DND-41 (cell line): ENCODE results near the gene GRPEL1.

Experiments
- ATAC-seq: fragments of 200-7000 bp; cut with Tn5 transposase; 3 replicates; pipeline ENCODE4 v1.9.1; 2021; ENCODE audit warnings: low read depth; ENCODE audit not compliant: insufficient read depth
- DNase-seq: peaks from one replicate; pipeline ENCODE4 v3.0.0-alpha.2; 2020
- H2AFZ ChIP-seq: 2 replicates; pipeline ENCODE4 v1.6.0; 2012; ENCODE audit warnings: low read depth, low read length
- H3K27ac ChIP-seq: 2 replicates; pipeline ENCODE4 v1.5.1; 2012; ENCODE audit warnings: low read length, inconsistent platforms
- H3K27me3 ChIP-seq: fragments of 200-600 bp; sonication (generic); 2 replicates; pipeline ENCODE4 v1.6.0; 2012; ENCODE audit warnings: low read length, mild to moderate bottlenecking, inconsistent platforms; ENCODE audit not compliant: insufficient read depth, poor library complexity
- H3K36me3 ChIP-seq: 2 replicates; pipeline ENCODE4 v1.5.1; 2012; ENCODE audit warnings: low read length, inconsistent platforms; ENCODE audit not compliant: insufficient read depth
- H3K4me1 ChIP-seq: 2 replicates; pipeline ENCODE4 v1.5.1; 2012; ENCODE audit warnings: mild to moderate bottlenecking, low read length; ENCODE audit not compliant: insufficient read depth
- H3K4me2 ChIP-seq: 2 replicates; pipeline ENCODE4 v1.6.0; 2012; ENCODE audit warnings: mild to moderate bottlenecking, moderate library complexity, low read length, inconsistent platforms; ENCODE audit not compliant: insufficient read depth
- H3K4me3 ChIP-seq, 2 experiments: fragments of 200-600 bp in 1 of 2; shearing (Covaris generic) in 1 of 2; 2 replicates each; pipeline ENCODE4 v1.5.1; 2012 to 2016; ENCODE audit warnings: inconsistent platforms in 2 of 2, low read length in 2 of 2, mild to moderate bottlenecking in 2 of 2, low read depth in 1 of 2, moderate library complexity in 1 of 2
- H3K79me2 ChIP-seq: 2 replicates; pipeline ENCODE4 v1.6.0; 2012; ENCODE audit warnings: low read length, inconsistent platforms; ENCODE audit not compliant: insufficient read depth
- H3K9ac ChIP-seq: 2 replicates; pipeline ENCODE4 v1.6.0; 2012; ENCODE audit warnings: low read depth, mild to moderate bottlenecking, inconsistent platforms, low read length, moderate library complexity
- H3K9me3 ChIP-seq: 2 replicates; pipeline ENCODE4 v1.5.1; 2012; ENCODE audit warnings: low read length, moderate library complexity, mild to moderate bottlenecking, inconsistent platforms; ENCODE audit not compliant: insufficient read depth, severe bottlenecking
- H4K20me1 ChIP-seq: 2 replicates; pipeline ENCODE4 v1.6.0; 2012; ENCODE audit warnings: low read length; ENCODE audit not compliant: insufficient read depth
- CTCF ChIP-seq: IDR thresholded peaks from 2 replicates; pipeline ENCODE4 v1.5.1; 2012; ENCODE audit warnings: borderline replicate concordance, low read length, moderate library complexity, mild to moderate bottlenecking; ENCODE audit not compliant: poor library complexity, severe bottlenecking; ENCODE audit errors: extremely low read depth
- EZH2 ChIP-seq: IDR thresholded peaks from 3 replicates; pipeline ENCODE4 v1.6.1; 2012; ENCODE audit warnings: borderline replicate concordance, low read depth, mild to moderate bottlenecking, moderate library complexity, low read length, inconsistent platforms; ENCODE audit not compliant: severe bottlenecking

GRPEL1 gene

DNA sequence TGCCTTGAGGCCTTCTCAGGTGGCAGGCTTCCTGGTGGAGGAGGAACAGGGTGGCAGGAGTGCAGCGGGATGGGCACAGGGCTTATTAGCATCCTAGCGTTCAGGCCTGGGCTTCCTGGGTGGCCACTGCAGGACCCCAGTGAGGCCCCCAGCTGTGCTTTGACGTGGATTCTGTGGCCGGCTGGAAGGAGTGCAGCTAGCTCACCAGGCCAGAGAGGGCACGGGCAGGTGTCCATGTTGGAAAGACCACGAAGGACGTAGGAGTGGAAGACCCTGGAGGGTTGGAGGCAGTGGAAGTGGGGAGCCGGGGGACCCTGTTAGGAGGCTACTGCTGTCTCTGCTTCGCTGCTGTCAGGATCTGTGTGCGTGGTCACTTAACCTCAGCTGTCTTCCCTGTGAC lies 37.9 kb downstream of the GRPEL1 start:
- Histone ChIP-seq H3K79me2 (no peaks in the 10 kb centered on the region), H3K27ac (no peak overlapping the region), H3K9ac (no peak overlapping the region), H3K4me3 (no peak overlapping the region), H3K36me3 (peaks cover 61% of the 10 kb centered on the region), H3K27me3 (no peaks in the 10 kb centered on the region), H3K4me2 (no peak overlapping the region), H3K9me3 (no peaks in the 10 kb centered on the region), H3K4me1 (no peaks in the 10 kb centered on the region), H2AFZ (no peak overlapping the region), H4K20me1 (peaks cover 29% of the 10 kb centered on the region)
- TF ChIP-seq EZH2: no peak
- TF ChIP-seq CTCF: no peak
- DNase-seq (no peak), ATAC-seq (no peak)

- no peaks in the 10 kb centered on the region for H3K27me3 ChIP-seq
- TF ChIP-seq EZH2 (no peak), CTCF (no peak)
- DNase-seq (no peak), ATAC-seq (no peak)
- no peak overlapping the region for H3K9ac ChIP-seq
- no peak overlapping the region for H2AFZ ChIP-seq
- H3K4me1 ChIP-seq: no peaks in the 10 kb centered on the region
- no peak overlapping the region for H3K4me3 ChIP-seq
- H3K4me2 ChIP-seq: no peak overlapping the region
- no peak overlapping the region for H3K27ac ChIP-seq
- H3K79me2 ChIP-seq: no peaks in the 10 kb centered on the region
- no peaks in the 10 kb centered on the region for H3K9me3 ChIP-seq
- H3K36me3 ChIP-seq: peaks cover 69% of the 10 kb centered on the region
- H4K20me1 ChIP-seq: peaks cover 34% of the 10 kb centered on the region
These were observed 38.7 kb downstream of the GRPEL1 start for GRCh38 chr4:7029212-7029611.

DNA sequence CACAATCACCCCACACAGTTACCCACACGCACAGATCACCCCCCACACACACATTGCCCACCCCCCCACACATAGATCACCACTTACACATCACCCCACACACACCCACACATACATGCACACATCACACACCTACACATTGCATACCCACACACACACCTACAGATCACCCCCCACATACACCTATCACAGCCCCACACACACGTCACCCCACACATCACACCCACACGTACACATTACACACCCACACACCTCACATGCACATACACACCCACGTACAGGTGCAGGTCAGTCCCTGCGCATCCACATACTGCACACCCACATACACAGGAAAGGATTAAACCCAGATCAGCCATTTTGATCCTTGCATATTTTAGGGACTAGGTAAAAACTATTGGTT lies 40.0 kb downstream of the GRPEL1 start:
- Histone ChIP-seq H3K4me3 (no peak overlapping the region), H3K36me3 (peaks cover 79% of the 10 kb centered on the region), H3K9ac (no peak overlapping the region), H3K27ac (no peak overlapping the region), H2AFZ (no peak overlapping the region), H3K27me3 (no peaks in the 10 kb centered on the region), H3K79me2 (no peaks in the 10 kb centered on the region), H3K9me3 (no peaks in the 10 kb centered on the region), H4K20me1 (peaks cover 32% of the 10 kb centered on the region), H3K4me2 (no peak overlapping the region), H3K4me1 (no peaks in the 10 kb centered on the region)
- no peak for TF ChIP-seq CTCF
- no peak for TF ChIP-seq EZH2
- ATAC-seq (no peak), DNase-seq (no peak)

DNA sequence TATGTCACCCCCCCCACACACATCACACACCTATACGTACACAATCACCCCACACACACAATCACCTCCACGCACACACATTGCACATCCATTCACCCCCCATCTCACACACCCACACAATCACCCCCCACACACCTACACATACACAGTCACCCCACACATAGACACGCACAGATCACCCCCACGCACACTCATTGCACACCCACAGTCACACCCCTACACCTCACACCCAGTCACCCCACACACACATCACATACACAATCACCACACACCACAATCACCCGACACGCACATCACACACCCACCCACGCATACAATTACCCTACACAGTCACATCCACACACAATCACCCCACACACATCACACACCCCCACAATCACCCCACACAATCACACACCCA lies 40.6 kb downstream of the GRPEL1 start:
- no peak overlapping the region for H3K4me2 ChIP-seq
- H3K27me3 ChIP-seq: no peaks in the 10 kb centered on the region
- no peak overlapping the region for H2AFZ ChIP-seq
- DNase-seq: no peak
- no peak overlapping the region for H3K4me3 ChIP-seq
- no peak for TF ChIP-seq EZH2
- TF ChIP-seq CTCF: no peak
- no peak overlapping the region for H3K9ac ChIP-seq
- no peaks in the 10 kb centered on the region for H3K79me2 ChIP-seq
- peaks cover 32% of the 10 kb centered on the region for H4K20me1 ChIP-seq
- peaks cover 82% of the 10 kb centered on the region for H3K36me3 ChIP-seq
- no peaks in the 10 kb centered on the region for H3K9me3 ChIP-seq
- ATAC-seq: no peak
- H3K4me1 ChIP-seq: no peaks in the 10 kb centered on the region
- no peak overlapping the region for H3K27ac ChIP-seq
